Colonic mucosa (tissue), 4 donors: ENCODE measurements around the gene WDR83. TPM values are rescaled to one million over a fixed set of nuclear protein-coding genes. Genes with fewer than 3 reads are reported as not detected.

Experiments
- DNase-seq: peaks from one replicate; pipeline ENCODE4 v3.0.0-alpha.2; 2020
- H3K27ac ChIP-seq: fragments of 200-600 bp; one replicate; pipeline ENCODE4 v1.8.0; 2021
- H3K27me3 ChIP-seq: fragments of 200-600 bp; one replicate; pipeline ENCODE4 v1.8.0; 2021
- H3K36me3 ChIP-seq: fragments of 200-600 bp; one replicate; pipeline ENCODE4 v1.8.0; 2021
- H3K4me1 ChIP-seq: fragments of 200-600 bp; one replicate; pipeline ENCODE4 v1.8.0; 2021; ENCODE audit warnings: mild to moderate bottlenecking
- H3K4me3 ChIP-seq: fragments of 200-600 bp; one replicate; pipeline ENCODE4 v1.8.0; 2021
- H3K9ac ChIP-seq, 2 donors: one replicate each; pipeline ENCODE4 v1.7.0; 2013; ENCODE audit warnings: control low read depth in 2 of 2, low read depth in 2 of 2, low read length in 2 of 2
- H3K9me3 ChIP-seq: fragments of 200-600 bp; one replicate; pipeline ENCODE4 v1.8.0; 2021
- CTCF ChIP-seq: fragments of 200-600 bp; IDR thresholded peaks from one replicate; pipeline ENCODE4 v1.8.0; 2022; ENCODE audit warnings: antibody characterized with exemption, mild to moderate bottlenecking
- intact Hi-C: fragments of 100-400 bp; cut with DNase I; formaldehyde crosslinking; loops from one replicate; pipeline ENCODE4 v1.14.1; 2022
- total RNA-seq, 2 donors: library from RNA; stranded (reverse); fragmentation: NEBNext Ultra II Directional in 1 of 2; extraction: Animal tissue kit (Norgen Biotek cat#: 25700) in 1 of 2; gene quantifications; one replicate each; pipeline ENCODE4 v1.2.1, GENCODE V29; 2021
- donor health status: healthy.
- donor health status: DM: no; HTN: no; CAD: no.
- donor health status: DM: no; HTN: no; CAD: no.

The WDR83 gene
- total RNA-seq, 2 donors from 2014 or later = 7.3 to 17.9 TPM

- Histone ChIP-seq H3K27me3 (no peaks in the 10 kb centered on the region), H3K9me3 (no peaks in the 10 kb centered on the region)
- intact Hi-C loops = no loop called here
These were observed 18.5 kb upstream of the WDR83 start for GRCh38 chr19:12648088-12648487.

GRCh38 chr19:12649941-12650340 lies 16.7 kb upstream of the WDR83 start:
- Histone ChIP-seq H3K9ac (no peak overlapping the region), H3K9me3 (no peaks in the 10 kb centered on the region), H3K4me3 (no peak overlapping the region), H3K36me3 (no peaks in the 10 kb centered on the region), H3K27ac (no peak overlapping the region), H3K4me1 (peaks cover 3% of the 10 kb centered on the region), H3K27me3 (no peaks in the 10 kb centered on the region)
- no peak for DNase-seq
- TF ChIP-seq CTCF = no peak
- intact Hi-C loops = no loop called here

More at GRCh38 chr19:12648088-12648487, 18.5 kb upstream of the WDR83 start:
- Histone ChIP-seq H3K4me1 (peaks cover 3% of the 10 kb centered on the region), H3K27ac (no peak overlapping the region), H3K9ac (no peak overlapping the region), H3K4me3 (peak overlapping the region; percentile 31), H3K36me3 (no peaks in the 10 kb centered on the region)
- DNase-seq = peak; percentile 28
- TF ChIP-seq CTCF = no peak

GRCh38 chr19:12652219-12652618 lies 14.4 kb upstream of the WDR83 start:
- Histone ChIP-seq H3K9me3 (no peaks in the 10 kb centered on the region), H3K27ac (no peak overlapping the region), H3K36me3 (no peaks in the 10 kb centered on the region), H3K4me1 (peaks cover 3% of the 10 kb centered on the region), H3K9ac (no peak overlapping the region), H3K27me3 (no peaks in the 10 kb centered on the region), H3K4me3 (no peak overlapping the region)
- no peak for TF ChIP-seq CTCF
- intact Hi-C loops = no loop called here
- no peak for DNase-seq

- Histone ChIP-seq H3K9ac (no peak overlapping the region), H3K36me3 (no peaks in the 10 kb centered on the region), H3K4me3 (no peak overlapping the region), H3K27ac (no peak overlapping the region), H3K4me1 (no peaks in the 10 kb centered on the region), H3K9me3 (no peaks in the 10 kb centered on the region), H3K27me3 (no peaks in the 10 kb centered on the region)
- no peak for TF ChIP-seq CTCF
- intact Hi-C loops = no loop called here
- DNase-seq = no peak
These were observed 11.1 kb upstream of the WDR83 start for GRCh38 chr19:12655546-12655945.

- no peak for TF ChIP-seq CTCF
- intact Hi-C loops = no loop called here
- Histone ChIP-seq H3K4me3 (no peak overlapping the region), H3K27me3 (no peaks in the 10 kb centered on the region), H3K36me3 (no peaks in the 10 kb centered on the region), H3K9me3 (no peaks in the 10 kb centered on the region), H3K4me1 (no peaks in the 10 kb centered on the region), H3K9ac (no peak overlapping the region), H3K27ac (no peak overlapping the region)
- DNase-seq = no peak
These were observed 9.6 kb upstream of the WDR83 start for GRCh38 chr19:12656899-12657571.
